Measurements from ENCODE around the gene RARA. TPM values are rescaled to one million over a fixed set of nuclear protein-coding genes. Genes with fewer than 3 reads are reported as not detected.

Gene RARA
- 17.7 and 39.2 TPM in 2 replicates for total RNA-seq

GRCh38 chr17:40309031-40309948 is at the start of gene RARA:
Gene RARA (plus strand): TSS chr17:40309180. CDS start chr17:40331219, 22,039 bp downstream.

GRCh38 chr17:40287494-40288369 is 21.2 kb upstream of the RARA start, which contains the start of gene CDC6:
Gene CDC6 (plus strand): TSS chr17:40287879. CDS start chr17:40289421, 1,542 bp downstream.

DNA sequence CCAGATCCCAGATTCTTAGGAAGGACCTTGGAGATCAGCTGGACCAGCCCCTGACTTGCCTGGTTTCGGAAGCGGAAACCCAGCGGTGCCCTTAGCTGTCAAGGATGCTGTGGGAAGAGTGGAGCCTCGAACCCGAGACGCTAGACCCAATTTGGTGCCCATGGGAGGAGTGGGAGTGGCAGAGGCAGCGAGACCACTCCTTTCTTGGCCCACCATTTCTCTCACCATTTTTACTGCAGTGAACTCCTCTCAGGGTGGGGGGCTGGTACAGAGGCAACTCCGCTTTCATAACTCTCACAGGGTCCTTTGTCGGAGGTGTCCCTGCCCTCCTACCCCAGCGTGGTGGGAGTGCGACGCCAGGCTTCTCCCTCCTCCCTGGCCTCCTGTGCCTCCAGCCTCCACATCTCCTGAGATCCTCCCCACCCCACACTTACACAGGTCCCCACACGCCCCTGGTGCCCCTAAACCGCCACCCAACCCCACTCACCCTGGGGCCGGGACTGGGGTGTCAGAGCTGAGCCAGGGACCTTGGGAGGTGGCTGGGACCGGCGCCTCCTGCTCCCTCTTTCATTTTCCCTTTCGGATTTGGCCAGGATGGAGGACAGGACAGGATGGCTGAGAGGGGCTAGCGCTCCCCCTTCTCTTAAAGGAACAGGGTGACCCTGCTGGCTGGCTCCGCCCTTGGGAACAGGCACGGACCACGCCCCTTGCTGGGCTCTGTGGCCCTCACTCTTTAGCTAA is 55.3 kb downstream of the RARA start, which contains the start of gene GJD3:
Gene GJD3, minus strand, starts transcription at position 617 of the 741 bp plus-strand sequence. CDS start 922 bp downstream, outside the sequence.

Other genes starting within 250 kb of the RARA start
- gene THRA, start 246.2 kb upstream of the RARA start, total RNA-seq: 23.6 and 33.7 TPM in 2 replicates
- gene NR1D1, start 208.6 kb upstream of the RARA start, total RNA-seq: 4.9 and 5.8 TPM in 2 replicates
- 35.5 and 50.3 TPM in 2 replicates for gene MSL1, start 187.2 kb upstream of the RARA start, total RNA-seq
- gene CASC3, start 168.6 kb upstream of the RARA start, total RNA-seq: 26.2 and 26.4 TPM in 2 replicates
- 10.3 and 13.5 TPM in 2 replicates for gene RAPGEFL1, start 131.7 kb upstream of the RARA start, total RNA-seq
- gene WIPF2, start 89.9 kb upstream of the RARA start, total RNA-seq: 4.9 and 9.6 TPM in 2 replicates
- gene CDC6, start 21.3 kb upstream of the RARA start, total RNA-seq: 13.8 and 16.1 TPM in 2 replicates
- 0.53 and 2.6 TPM in 2 replicates for gene GJD3, start 55.6 kb downstream of the RARA start, total RNA-seq
- 82.5 and 96.1 TPM in 2 replicates for gene TOP2A, start 108.7 kb downstream of the RARA start, total RNA-seq
- gene IGFBP4, start 134.3 kb downstream of the RARA start, total RNA-seq: 306 and 313 TPM in 2 replicates
- gene TNS4, start 192.4 kb downstream of the RARA start, total RNA-seq: under 0.01 TPM in 2 replicates

Data from myometrial cell (primary cell).